GM15510 (cell line): ENCODE measurements around the gene TBC1D2B.

Source experiments
- POLR2A ChIP-seq: IDR thresholded peaks from 3 replicates; pipeline ENCODE4 v1.6.1; 2011; ENCODE audit warnings: borderline replicate concordance; ENCODE audit not compliant: insufficient read length; ENCODE audit errors: extremely low read depth

Gene TBC1D2B

DNA sequence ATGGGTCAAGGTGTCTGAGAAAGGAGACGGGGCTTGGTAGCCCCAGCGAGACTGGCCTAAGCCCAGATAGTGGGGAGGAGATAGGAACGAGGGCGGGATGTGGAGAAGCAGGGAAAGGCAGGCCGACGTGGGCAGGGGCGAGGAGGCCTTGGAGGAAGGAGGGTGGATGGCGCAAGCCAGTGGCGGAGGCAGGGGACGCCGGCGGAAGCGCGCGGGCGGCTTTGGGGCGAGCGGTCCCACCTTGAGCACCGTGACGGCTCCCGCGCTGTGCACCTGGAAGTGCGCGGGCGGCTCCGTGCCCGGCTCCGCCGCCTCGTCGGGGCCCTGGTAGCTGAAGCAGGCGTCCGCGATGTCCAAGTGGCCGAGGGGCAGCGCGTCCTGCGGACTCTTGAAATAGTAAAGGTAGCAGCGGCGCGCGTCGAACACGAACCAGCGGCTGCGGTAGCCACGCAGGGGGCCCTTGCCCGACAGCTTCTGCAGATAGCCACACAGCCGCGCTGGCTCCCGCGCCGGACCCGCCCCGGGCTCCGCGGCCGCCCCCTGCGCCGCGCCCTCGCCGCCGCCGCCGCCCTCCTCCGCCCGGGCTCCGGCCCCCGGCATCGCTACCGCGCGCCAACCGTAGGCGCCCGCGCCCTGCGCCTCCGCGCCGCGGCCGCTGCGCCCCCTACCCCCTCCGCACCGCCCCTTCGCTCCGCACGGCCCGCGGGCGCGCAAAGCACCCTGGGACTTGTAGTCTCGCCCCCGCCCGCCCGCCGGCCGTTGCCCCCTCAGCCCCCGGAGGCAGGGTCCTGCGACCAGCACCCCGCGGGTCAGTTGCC lies at the start of gene TBC1D2B:
Gene TBC1D2B, minus strand, starts transcription at position 659 of the 818 bp plus-strand sequence. Its CDS starts 59 bp downstream, at position 600.
- peak; percentile 45 for TF ChIP-seq POLR2A

DNA sequence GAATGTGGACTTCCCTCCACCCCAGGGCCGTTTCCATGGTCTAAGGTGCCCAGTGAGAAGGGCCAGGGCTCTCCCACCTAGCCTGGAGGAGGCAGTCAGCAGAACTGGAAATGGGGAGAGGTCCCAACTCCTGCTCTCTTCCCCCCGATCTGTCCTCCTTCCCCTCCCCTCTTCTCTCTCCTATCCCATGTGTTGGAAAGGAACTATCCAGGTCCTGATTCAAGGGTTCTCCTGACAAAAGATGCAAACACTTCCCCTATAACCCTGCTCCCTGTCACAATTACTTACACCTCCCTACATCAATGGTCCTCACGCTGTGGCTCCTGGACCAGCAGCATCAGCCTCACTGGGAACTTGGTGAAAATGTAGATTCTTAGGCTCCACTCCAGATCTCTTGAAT lies 47.8 kb upstream of the TBC1D2B start:
- TF ChIP-seq POLR2A = no peak

DNA sequence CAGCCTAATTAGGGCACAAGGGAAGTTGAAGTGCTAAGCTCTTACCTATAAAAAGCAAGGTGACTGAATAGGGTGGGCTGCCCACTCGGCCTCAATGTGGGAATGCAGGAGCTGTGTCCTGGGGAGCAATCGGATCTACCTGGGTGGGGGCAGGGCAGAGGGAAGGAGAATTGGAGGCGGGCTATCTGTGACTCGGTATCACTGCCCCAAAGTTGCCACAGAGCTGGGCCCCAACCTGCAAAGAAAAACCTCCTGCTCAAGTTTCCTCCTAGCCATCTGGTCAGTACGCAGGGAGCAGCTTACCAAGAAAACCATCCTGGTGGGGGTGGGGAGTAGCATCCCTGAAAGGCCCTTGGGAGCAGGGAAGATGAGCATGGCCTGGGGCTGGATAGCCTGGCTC lies 43.0 kb upstream of the TBC1D2B start:
- no peak for TF ChIP-seq POLR2A

DNA sequence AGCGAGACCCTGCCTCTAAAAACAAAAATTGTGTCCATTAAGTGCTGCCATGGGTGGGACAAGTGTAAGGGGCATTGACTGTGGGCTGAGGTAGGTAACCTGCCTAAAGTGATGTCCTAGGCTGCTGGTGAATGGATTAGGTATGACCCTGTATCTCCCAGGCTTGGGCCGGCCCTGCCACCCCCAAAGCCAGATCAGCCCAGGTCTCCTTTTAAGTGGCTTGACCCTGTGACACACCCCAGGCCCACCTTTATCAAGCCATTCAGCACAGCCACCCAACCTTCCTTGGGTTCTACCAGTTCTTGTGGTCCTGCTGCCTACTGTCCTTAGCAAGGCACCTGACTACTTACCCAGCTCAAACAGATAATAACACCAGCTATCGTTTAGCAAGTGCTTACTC lies 35.0 kb upstream of the TBC1D2B start:
- TF ChIP-seq POLR2A = no peak

DNA sequence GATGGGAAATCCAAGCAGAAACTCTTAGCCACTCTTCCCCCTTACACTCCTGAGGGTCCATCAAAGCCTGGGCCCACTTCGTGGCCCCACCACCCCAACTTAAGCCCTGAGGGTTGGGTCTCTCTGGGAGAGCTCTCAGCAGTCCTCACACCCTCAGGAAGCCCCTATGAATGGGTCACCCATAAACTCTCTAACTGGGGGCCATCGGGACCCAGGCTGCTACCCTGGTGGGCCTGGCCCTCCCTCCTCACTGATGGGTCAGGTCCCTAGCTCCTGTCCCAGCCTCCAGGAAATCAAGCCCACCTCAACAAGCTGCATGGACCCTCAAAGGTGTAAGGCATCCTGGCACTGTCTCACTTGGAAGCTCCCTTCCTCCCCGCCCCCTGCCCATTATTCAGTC lies 34.3 kb upstream of the TBC1D2B start:
- no peak for TF ChIP-seq POLR2A

DNA sequence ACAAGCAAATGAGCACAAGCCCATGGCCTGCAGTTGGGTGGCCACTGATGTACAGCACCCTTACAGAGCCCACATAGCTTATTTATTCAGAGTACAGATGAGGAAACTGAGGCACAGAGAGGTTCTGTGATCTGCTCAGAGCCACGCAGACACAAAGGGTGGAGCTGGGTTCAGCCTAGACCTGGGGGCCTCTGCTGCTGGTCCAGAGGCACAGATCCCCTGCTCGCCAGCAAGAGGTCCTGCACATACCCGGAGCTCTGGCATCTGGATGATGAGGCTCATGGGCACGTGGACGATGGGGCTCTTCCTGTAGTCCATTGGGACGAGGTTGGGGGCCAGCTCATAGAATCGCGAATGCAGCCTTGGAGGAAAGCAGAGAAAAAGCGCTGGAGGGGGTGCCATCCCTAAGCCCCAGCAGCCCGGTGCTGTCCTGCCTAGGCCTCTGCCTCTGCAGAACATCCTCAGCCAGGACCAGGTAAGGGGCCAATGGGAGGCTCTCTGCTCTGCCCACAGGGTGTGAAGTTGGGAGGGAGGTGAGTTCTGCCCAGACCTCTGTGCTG lies 33.5 kb upstream of the TBC1D2B start:
- no peak for TF ChIP-seq POLR2A

DNA sequence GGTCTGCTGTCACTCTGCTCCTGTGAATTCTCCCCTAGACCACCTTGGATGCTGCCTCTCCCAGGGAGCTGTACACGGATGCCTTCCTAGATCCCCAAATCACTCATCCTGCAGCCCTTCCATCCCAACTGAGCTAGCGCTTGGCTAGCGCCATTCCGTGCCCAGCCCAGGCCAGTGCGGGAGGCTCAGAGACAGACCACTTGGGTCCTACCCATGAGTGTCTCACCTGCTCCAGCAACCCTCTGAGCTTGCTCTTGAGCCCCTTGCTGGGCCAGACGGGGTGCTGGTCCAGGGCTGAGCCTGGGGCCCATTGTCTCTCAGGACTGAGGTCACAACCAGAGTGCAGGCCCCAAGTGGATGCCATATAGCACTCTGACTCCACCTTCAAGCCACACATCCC lies 32.6 kb upstream of the TBC1D2B start:
- no peak for TF ChIP-seq POLR2A

DNA sequence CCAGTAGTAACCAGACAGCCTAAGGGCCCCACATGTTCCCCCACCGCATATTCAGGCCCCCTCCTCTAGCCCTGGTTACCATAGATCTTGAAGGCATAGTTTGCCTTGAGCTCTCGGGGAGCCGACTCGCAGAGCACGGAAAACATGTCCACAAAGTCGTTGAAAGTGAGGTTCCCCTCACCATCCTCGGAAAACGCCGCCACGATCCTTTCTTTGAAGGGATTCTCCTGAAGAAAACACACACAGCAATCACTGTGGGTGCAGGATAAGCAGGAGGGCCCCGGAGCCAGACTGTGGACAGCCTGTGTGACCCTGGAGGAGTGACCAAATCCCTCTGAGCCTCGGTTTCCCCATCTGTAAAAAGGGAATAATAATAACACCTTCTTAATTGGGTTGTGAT lies 31.6 kb upstream of the TBC1D2B start:
- TF ChIP-seq POLR2A = no peak

DNA sequence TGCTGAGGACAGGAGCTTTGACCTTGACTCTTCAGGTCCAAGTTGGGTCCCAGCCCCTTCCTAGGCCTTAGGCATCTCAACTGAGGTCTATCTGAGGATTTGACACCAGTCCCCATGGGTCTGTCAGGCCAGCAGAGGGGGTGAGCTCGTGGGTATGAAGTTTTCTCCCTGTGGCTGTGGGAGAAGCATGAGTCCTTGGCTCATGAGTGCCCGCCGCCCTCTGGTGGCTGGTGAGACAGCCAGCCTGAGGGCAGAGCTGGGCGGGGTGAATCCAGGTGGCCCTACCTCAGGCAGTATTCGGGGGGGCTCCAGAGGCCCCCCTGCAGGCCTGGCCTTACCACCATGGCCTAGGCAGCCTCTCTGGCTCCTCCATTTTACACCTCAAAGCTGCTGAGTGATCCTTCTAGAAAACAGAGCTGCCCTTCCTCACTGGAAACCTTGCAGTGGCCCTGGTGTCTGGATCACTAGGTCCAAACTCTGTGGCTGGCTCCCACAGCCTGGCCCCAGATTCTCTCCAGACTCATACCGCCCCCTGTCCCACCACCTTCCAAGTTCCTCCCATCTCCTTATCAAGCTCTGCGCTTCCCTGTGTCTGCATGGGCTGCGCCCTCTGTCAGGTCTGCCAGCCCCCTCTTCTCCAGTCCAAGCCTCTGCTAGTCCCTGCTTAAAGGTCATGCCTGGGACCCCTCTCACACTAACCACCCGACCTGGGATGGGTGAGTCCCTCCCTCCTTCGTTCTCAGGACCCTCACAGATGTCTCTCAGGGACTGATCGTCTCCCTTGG lies 31.0 kb upstream of the TBC1D2B start:
- TF ChIP-seq POLR2A = no peak

DNA sequence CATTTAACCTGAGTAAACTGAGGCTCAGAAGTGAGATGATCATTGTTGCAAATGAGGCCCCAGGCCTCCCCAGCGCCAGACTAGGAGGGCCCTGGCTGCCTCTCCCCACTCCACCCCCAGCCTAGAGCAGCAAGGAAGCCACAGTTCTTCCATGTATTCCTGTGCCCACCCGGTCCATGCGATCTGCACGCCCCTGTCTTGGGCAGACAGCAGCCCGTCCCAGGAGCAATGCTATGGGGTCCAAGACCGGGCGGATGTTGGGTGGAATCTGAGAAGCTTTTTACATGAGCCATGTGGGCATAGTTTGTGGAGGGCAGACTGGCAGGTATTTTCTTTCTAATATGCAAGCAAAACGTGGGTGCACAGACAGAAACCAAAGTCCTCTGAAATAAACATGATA lies 30.0 kb upstream of the TBC1D2B start:
- TF ChIP-seq POLR2A = no peak

DNA sequence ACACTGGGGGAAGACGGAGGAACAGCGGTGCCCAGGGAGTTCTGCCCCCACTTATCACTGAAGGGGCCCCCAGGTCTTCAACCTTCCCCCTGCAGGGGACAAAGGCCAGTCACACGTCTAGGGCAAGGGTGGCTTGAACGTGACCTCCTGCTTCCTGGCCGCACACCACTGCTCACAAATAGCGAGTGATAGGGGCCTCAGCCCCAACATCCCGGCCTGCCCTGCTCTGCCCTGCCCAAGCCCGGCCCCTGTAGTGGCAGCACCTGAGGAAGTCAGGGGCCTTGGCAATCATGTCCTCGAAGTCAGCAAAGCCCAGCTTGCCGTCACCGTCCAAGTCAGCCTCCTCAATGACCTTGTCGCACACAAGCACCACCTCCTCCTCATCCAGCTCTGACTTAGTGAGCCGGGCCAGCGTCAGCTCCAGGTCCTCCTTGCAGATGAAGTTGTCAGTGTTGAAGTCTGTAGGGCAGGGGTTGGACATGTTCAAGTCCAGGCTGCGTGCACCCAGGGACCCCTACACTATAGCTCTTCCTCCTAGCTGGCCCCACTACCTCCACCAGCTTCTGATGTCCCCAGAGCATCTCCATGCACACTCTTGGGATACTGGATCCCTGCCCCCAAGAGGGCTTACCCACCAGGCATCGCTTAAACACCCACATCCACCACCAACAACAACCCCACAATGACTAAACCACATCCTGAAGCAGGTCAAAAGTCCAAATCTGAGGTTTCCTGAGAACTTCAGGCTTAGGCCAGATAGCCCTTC lies 28.1 kb upstream of the TBC1D2B start:
- TF ChIP-seq POLR2A = no peak

DNA sequence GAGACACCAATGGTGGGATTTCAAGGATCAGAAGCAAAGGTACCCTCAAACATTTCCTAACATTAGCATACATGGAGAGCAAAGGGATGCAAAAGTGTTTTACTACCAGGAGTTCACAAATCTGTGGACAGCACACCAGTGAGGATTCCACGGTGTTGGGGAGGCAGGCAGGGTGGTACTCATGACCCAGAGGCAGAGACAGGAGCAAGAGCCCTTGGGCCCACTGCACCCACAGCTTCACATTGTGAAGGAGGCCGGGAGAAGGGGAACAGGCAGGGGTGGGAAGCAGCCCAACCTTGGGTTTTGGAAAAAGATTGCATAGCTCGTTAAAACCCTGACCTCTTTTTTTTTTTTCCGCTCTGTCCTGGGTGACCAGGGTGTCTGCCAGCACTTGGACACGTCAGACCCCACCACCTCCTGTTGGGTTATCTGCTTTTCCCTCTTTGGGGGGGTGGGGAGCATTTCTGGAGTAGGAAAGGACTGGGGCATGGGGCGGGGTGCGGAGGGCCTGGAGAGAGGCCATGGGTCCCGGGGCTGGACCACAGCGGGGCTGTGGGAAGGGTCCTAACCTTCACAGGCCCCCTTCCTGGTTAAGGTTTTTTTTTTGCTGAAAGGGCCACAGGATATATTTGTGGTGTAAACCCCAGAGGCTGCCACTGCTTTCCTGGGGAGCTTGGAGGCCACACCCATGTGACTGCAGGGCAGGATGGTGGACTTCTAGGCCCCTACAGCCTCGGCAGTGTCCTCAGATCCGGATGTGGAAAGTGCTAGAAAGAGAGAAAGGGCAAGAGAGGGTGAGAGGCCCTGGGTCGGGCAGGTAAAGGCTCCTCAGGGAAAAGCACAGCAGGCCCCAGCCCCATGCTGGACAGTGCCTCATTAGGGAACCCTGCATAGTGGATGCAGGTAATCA lies 27.3 kb upstream of the TBC1D2B start:
- TF ChIP-seq POLR2A = no peak

DNA sequence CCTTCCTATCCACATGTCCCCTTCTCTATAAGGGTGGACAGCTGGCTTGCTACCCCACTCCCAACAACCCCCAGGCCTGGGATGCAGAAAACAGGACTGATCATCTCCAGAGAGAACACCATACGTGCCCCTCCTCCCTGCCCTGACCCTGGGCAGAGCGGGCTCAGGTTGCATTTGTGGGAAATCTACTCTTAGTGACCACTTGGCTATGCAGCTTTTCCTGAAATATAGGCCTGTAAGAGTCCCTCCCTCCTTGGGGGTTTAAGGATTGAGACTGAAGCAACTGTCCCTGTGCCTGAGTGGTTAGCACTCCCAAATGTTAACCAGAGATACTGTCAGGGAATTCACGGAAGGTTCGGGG lies 26.6 kb upstream of the TBC1D2B start:
- no peak for TF ChIP-seq POLR2A

DNA sequence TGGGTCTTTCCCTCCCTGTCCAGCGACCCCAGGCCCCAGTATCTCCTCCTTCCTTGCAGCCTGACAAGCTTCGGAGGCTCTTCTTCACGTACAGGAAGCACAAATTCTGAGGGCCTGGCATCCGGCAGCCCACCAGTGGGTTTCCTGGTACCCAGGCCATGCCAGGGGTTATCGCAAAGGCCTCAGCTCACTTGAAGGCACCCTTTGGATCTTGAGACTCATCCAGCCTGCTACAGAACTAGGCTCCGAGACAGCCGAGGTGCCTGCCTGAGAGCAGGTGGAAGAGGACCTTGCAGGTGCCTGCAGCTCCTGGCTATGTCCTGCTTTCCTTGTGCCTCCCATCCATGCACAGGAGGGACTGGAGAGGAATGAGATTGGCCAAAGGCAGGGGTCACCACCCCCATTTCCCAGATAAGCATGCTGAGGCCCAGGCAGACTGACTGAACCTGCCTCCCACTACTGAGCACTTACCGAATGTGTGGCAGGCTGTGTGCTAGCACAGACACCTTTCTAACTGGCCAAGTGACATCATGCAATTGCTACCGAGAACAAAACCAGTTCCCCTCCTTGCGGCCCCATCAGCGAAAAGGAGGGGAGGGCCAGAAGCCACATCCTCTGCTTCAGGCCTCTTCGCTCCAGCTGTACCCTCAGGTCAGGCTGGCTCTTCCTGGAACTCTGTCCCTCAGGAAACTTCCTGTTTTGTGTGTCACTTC lies 26.1 kb upstream of the TBC1D2B start:
- TF ChIP-seq POLR2A = no peak

DNA sequence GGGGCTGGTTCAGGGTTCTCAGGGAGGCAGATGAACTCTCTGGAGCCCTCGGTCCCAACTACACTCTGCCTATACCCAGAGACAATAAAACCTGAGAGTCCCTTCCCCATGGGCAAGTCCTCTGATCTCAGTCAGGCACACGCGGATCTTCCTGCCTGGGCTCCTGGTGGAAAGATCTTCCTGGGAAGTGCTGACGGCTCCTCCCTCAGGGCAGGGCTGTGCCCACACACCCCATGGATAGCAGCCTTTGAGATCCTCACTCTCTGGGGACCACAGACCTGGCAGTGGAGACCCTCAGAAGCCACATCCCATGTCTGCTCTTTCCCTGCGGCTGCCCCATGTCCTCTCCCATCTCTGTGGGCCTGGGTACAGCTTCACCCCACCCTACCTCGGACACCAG lies 25.2 kb upstream of the TBC1D2B start:
- TF ChIP-seq POLR2A = no peak
